ENCODE measurements around the gene DHX8. TPM values are rescaled to one million over a fixed set of nuclear protein-coding genes. Genes with fewer than 3 reads are reported as not detected.

The DHX8 gene
- total and polyA plus RNA-seq, 10 of the 15 experiments (the other 5 are each of a cell fraction or from before 2014, with no cell fraction given) = 27.6 to 50.4 (median 35.7) TPM

- TF ChIP-seq, protein P1, sequence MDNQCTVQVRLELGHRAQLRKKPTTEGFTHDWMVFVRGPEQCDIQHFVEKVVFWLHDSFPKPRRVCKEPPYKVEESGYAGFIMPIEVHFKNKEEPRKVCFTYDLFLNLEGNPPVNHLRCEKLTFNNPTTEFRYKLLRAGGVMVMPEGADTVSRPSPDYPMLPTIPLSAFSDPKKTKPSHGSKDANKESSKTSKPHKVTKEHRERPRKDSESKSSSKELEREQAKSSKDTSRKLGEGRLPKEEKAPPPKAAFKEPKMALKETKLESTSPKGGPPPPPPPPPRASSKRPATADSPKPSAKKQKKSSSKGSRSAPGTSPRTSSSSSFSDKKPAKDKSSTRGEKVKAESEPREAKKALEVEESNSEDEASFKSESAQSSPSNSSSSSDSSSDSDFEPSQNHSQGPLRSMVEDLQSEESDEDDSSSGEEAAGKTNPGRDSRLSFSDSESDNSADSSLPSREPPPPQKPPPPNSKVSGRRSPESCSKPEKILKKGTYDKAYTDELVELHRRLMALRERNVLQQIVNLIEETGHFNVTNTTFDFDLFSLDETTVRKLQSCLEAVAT (IDR thresholded peaks at IDR 0.05) = no peak
- TF ChIP-seq TAF1 (IDR thresholded peaks at IDR 0.05; ENCODE audit: borderline replicate concordance, low read depth, low read length) (no peak), ZZZ3 (IDR thresholded peaks at IDR 0.05; ENCODE audit: control insufficient read depth, insufficient read length, low read depth) (no peak), BRCA1 (IDR thresholded peaks at IDR 0.05; ENCODE audit: low read depth, low read length) (no peak), NFYB (IDR thresholded peaks at IDR 0.05; ENCODE audit: insufficient read depth, low read depth, low read length) (no peak), TBL1XR1 (IDR thresholded peaks at IDR 0.05; ENCODE audit: low read depth, low read length) (no peak), POLR2AphosphoS5 (IDR thresholded peaks at IDR 0.05; ENCODE audit: low read length) (no peak), PKNOX1 (IDR thresholded peaks at IDR 0.05) (no peak), JUND (IDR thresholded peaks at IDR 0.05; ENCODE audit: low read depth, low read length) (no peak)
- TF ChIP-seq, protein P2, sequence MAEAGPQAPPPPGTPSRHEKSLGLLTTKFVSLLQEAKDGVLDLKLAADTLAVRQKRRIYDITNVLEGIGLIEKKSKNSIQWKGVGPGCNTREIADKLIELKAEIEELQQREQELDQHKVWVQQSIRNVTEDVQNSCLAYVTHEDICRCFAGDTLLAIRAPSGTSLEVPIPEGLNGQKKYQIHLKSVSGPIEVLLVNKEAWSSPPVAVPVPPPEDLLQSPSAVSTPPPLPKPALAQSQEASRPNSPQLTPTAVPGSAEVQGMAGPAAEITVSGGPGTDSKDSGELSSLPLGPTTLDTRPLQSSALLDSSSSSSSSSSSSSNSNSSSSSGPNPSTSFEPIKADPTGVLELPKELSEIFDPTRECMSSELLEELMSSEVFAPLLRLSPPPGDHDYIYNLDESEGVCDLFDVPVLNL (IDR thresholded peaks at IDR 0.05; ENCODE audit: low read depth, low read length) = no peak
Measured at GRCh38 chr17:43477832-43478634, 5.7 kb upstream of the DHX8 start (continued).
